Fibroblast of villous mesenchyme (primary cell): ENCODE results near the gene SLC35B1. TPM values are rescaled to one million over a fixed set of nuclear protein-coding genes. Genes with fewer than 3 reads are reported as not detected.
"Not testable (repeated sequence)": the region's sequence is repeated elsewhere in the genome, so short reads cannot be mapped to it uniquely, and the experiment has no call there.

ENCODE experiments used
- DNase-seq: peaks from one replicate; pipeline ENCODE4 v3.0.0-alpha.2; 2010; ENCODE audit warnings: low read depth
- H3K4me3 ChIP-seq: 2 replicates; pipeline ENCODE4 v1.5.1; 2011; ENCODE audit warnings: low read depth, mild to moderate bottlenecking, low read length
- total RNA-seq: library from RNA; depleted of rRNA; stranded (reverse); fragments of >200 nt; gene quantifications from 2 replicates; pipeline ENCODE4 v1.2.3, GENCODE V29; 2012
- TF ChIP-seq, protein P1 (sequence below): IDR thresholded peaks from 2 replicates; pipeline ENCODE4 v1.5.1; 2012; ENCODE audit warnings: low read depth, mild to moderate bottlenecking, low read length; ENCODE audit not compliant: insufficient read depth

SLC35B1 gene
- total RNA-seq, 1 donor = 61.3 TPM

DNA sequence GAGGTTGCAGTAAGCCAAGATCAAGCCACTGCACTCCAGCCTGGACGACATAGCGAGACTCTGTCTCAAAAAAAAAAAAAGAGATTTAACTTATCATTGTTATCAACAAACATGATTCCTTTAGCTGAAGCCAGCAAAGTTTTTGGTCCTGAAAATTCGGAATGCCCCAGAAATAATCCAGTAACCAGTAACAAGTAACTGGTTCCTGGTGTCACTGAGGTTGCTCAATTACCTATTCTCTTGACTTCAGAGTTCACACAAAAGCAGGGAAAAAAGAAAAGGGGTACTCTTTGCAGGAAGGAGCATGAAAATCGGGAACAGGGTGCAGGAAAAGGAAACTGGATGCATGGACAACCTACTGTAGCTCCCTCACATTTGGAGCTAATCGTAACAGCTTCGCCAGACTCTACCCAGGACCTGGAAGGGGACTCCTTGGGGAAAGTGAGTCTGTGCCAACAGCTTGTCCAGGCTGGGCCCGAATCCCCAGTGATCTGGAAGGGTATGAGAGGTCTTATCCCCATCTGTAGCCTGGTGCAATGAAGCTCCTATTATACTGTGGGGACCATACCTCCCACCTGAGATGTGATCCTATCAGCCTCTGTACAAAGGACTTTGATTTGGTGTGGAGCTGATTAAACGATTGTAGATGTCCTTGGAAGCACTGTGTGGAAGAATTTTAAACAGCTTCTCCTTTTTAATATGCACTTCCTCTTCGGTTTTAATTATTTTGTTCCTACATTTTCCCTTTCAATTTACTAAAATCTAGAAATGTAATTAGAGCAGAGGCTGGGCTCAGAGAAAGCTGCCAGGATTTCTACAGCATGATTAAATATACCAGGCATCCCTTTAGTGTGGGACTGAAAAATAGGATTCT, 26.4 kb downstream of the SLC35B1 start:
- no peak for DNase-seq
- no peak overlapping the region for H3K4me3 ChIP-seq
- TF ChIP-seq, protein P1, sequence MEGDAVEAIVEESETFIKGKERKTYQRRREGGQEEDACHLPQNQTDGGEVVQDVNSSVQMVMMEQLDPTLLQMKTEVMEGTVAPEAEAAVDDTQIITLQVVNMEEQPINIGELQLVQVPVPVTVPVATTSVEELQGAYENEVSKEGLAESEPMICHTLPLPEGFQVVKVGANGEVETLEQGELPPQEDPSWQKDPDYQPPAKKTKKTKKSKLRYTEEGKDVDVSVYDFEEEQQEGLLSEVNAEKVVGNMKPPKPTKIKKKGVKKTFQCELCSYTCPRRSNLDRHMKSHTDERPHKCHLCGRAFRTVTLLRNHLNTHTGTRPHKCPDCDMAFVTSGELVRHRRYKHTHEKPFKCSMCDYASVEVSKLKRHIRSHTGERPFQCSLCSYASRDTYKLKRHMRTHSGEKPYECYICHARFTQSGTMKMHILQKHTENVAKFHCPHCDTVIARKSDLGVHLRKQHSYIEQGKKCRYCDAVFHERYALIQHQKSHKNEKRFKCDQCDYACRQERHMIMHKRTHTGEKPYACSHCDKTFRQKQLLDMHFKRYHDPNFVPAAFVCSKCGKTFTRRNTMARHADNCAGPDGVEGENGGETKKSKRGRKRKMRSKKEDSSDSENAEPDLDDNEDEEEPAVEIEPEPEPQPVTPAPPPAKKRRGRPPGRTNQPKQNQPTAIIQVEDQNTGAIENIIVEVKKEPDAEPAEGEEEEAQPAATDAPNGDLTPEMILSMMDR = no peak

DNA sequence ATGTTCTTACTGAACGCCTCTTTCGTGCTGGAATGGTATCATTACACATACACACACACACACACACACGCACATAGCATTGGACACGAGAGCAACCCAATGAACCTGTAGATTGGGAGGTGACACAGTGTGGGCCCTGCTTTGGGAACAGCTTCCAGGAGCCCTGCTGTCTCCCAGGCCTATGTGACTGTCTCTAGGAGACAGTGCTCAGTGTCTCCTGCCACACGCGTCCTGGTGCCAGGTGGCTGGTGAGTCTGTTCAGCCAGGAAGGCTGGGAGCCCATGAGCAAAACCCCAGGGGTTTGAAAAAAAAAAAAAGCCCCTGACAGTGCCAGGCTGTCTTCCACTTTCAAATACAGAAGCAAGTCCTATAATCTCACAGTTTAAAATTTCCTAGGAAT, 27.4 kb downstream of the SLC35B1 start:
- H3K4me3 ChIP-seq = no peak overlapping the region
- TF ChIP-seq, protein P1 = no peak
- DNase-seq = no peak

DNA sequence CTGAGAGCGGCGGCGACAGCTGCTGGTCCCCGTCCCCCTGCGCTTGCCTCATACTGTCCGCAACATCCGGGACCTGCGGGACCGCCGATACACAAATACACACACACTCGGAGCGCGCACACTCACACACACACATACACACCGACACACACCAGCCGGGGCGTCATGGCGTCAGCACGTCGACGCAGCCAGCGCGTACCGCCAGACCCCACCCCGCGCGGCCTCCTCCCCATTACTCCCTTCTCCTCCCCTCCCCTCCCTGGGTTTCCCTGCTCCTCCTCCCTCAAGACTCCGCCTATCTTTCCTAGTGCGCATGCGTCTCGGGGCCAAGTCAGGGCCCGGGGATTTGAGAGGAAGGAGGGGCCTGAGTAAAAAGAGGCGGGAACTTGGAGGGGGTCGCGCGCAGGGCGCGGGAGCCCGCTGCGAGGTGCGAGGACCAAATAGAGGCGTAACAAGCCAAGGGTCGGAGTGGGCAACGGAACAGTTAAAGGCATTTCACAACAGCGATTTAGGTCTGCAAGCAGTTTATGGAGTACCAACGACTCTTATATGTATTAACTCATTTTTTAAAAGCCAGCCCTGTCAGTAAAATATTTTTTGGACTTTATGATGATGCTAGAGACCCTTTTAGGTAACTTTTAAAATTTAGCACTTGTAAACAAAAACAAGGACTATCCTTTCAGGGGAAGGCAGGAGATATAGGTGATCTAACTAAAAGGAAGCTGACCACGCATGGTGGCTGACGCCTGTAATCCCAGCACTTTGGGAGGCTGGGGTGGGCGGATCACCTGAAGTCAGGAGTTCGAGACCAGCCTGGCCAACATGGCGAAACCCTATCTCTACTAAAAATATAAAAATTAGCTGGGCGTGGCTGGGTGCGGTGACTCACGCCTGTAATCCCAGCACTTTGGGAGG, 29.6 kb downstream of the SLC35B1 start, which contains the start of gene SPOP:
TSS of gene SPOP (minus strand) at position 165 of the 915 bp plus-strand sequence. CDS start 55,287 bp downstream, outside the sequence.
- peak; percentile 100 for DNase-seq
- TF ChIP-seq, protein P1 = no peak
- peak within 1 kb of the TSS; percentile 79 for H3K4me3 ChIP-seq

DNA sequence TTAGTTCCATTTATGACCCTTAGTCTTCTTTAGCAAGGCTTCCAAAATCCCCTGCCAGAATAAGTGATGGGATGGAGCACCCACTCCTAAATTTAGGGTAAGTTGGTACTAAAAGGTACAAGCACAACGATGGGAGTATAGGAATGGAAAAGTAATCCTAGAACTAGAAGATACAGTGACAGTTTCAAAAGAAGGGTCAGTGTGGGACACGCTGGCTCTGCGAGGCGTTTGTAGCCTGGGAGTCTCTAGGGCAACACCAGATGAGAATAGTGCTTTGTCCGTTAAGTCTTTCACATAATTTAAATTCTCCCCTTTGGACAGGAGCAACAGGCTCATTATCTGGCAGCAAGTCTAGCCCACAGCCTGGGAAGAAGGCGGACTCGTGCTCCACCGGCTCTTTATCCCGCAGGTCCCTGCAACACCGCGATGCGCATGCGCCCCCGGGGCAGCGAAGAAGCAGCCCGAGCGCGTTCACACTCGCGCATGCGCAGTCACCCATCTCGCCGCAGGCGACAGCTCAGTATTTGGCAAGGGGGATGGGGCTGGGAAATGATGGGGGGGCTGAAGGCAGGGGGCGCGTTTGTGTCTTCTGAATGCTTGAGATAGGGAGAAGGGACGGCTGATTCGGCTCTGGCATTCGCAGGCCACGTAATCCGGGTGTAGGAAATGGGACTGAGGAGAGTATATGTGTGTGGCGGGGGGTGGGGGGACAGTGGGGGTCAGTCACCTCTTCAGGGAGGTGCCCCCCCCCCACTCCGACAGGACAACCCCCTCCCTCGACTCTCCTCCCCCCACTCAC, 30.4 kb downstream of the SLC35B1 start:
- peak overlapping the region; percentile 79 for H3K4me3 ChIP-seq
- peak; percentile 94 for DNase-seq
- TF ChIP-seq, protein P1 = no peak

- TF ChIP-seq, protein P1 = no peak
- peak overlapping the region; percentile 79 for H3K4me3 ChIP-seq
- peak; percentile 39 for DNase-seq
Observed at GRCh38 chr17:49676276-49676868, 31.4 kb downstream of the SLC35B1 start.

GRCh38 chr17:49674507-49674906, 33.3 kb downstream of the SLC35B1 start:
- no peak overlapping the region for H3K4me3 ChIP-seq
- no peak for DNase-seq
- TF ChIP-seq, protein P1 = no peak

GRCh38 chr17:49673679-49674078, 34.1 kb downstream of the SLC35B1 start:
- not testable (repeated sequence) for DNase-seq, H3K4me3 ChIP-seq
